ENCODE measurements around the gene PCDHB2.
A peak's percentile ranks its signal among the peaks of the same experiment; 100 is the strongest.
"Not testable (repeated sequence)": the region's sequence is repeated elsewhere in the genome, so short reads cannot be mapped to it uniquely, and the experiment has no call there.

PCDHB2 gene

GRCh38 chr5:141121985-141122384 lies 27.6 kb downstream of the PCDHB2 start:
- no peak for TF ChIP-seq CTCF (IDR thresholded peaks at IDR 0.05)
- no peak for TF ChIP-seq ZFX (IDR thresholded peaks at IDR 0.05; ENCODE audit: borderline replicate concordance)

GRCh38 chr5:141123396-141124135 lies 29.2 kb downstream of the PCDHB2 start:
- H3K27ac ChIP-seq = not testable (repeated sequence)

More at GRCh38 chr5:141121985-141122384, 27.6 kb downstream of the PCDHB2 start:
- H3K27ac ChIP-seq = no peak overlapping the region

GRCh38 chr5:141127305-141127704 lies 32.9 kb downstream of the PCDHB2 start:
- peak overlapping the region; percentile 57 for H3K27ac ChIP-seq
- TF ChIP-seq CTCF (IDR thresholded peaks at IDR 0.05) = no peak
- TF ChIP-seq ZFX (IDR thresholded peaks at IDR 0.05; ENCODE audit: borderline replicate concordance) = no peak

GRCh38 chr5:141135030-141135717 lies 40.8 kb downstream of the PCDHB2 start, which contains the start of gene PCDHB5:
TSS of gene PCDHB5 (plus strand) at chr5:141135206. CDS start at chr5:141135435, 229 bp downstream.
- no peak within 1 kb of the TSS for H3K27ac ChIP-seq
- TF ChIP-seq ZFX (IDR thresholded peaks at IDR 0.05; ENCODE audit: borderline replicate concordance) = no peak
- peak; percentile 75 for TF ChIP-seq CTCF (IDR thresholded peaks at IDR 0.05)

DNA sequence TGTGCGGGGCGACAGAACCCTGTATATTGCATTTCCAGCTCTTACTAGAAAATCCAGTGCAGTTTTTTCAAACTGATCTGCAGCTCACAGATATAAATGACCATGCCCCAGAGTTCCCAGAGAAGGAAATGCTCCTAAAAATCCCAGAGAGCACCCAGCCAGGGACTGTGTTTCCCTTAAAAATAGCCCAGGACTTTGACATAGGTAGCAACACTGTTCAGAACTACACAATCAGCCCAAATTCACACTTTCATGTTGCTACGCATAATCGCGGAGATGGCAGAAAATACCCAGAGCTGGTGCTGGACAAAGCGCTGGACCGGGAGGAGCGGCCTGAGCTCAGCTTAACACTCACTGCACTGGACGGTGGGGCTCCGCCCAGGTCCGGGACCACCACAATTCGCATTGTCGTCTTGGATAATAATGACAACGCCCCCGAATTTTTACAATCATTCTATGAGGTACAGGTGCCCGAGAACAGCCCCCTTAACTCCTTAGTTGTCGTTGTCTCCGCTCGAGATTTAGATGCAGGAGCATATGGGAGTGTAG lies 41.4 kb downstream of the PCDHB2 start:
- H3K27ac ChIP-seq = no peak overlapping the region

GRCh38 chr5:141137346-141137745 lies 42.9 kb downstream of the PCDHB2 start:
- H3K27ac ChIP-seq = not testable (repeated sequence)

More for the DNA sequence above, 41.4 kb downstream of the PCDHB2 start:
- TF ChIP-seq CTCF (IDR thresholded peaks at IDR 0.05) (no peak), ZFX (IDR thresholded peaks at IDR 0.05; ENCODE audit: borderline replicate concordance) (no peak)
